Smooth muscle cell (in vitro differentiated cells): ENCODE data around the gene DEFB115. TPM values are rescaled to one million over a fixed set of nuclear protein-coding genes. Genes with fewer than 3 reads are reported as not detected.

Experiments used
- DNase-seq: peaks from one replicate; lab custom pipeline; 2025; ENCODE audit not compliant: unreplicated experiment; lab: John Stamatoyannopoulos, UW
- H2AFZ ChIP-seq: fragments of 200-600 bp; sonication (generic); 2 replicates; pipeline ENCODE4 v1.6.0; 2016; ENCODE audit warnings: antibody characterized with exemption, low read depth, mild to moderate bottlenecking
- H3F3A ChIP-seq: fragments of 200-600 bp; sonication (generic); 2 replicates; pipeline ENCODE4 v1.6.0; 2017; ENCODE audit warnings: antibody characterized with exemption, low read depth
- H3K27ac ChIP-seq: fragments of 200-600 bp; sonication (generic); 2 replicates; pipeline ENCODE4 v1.5.1; 2016; ENCODE audit warnings: low read depth, mild to moderate bottlenecking
- H3K27me3 ChIP-seq: fragments of 200-600 bp; sonication (generic); 2 replicates; pipeline ENCODE4 v1.6.1; 2016; ENCODE audit warnings: low read depth, mild to moderate bottlenecking
- H3K36me3 ChIP-seq: fragments of 200-600 bp; sonication (generic); 2 replicates; pipeline ENCODE4 v1.5.1; 2016; ENCODE audit warnings: low read depth
- H3K4me1 ChIP-seq: fragments of 200-600 bp; sonication (generic); 2 replicates; pipeline ENCODE4 v1.5.1; 2016; ENCODE audit warnings: low read depth
- H3K4me2 ChIP-seq: fragments of 200-600 bp; sonication (generic); 2 replicates; pipeline ENCODE4 v1.6.0; 2016; ENCODE audit warnings: mild to moderate bottlenecking
- H3K4me3 ChIP-seq: fragments of 200-600 bp; sonication (generic); 2 replicates; pipeline ENCODE4 v1.5.1; 2016; ENCODE audit warnings: mild to moderate bottlenecking
- H3K79me2 ChIP-seq: fragments of 200-600 bp; sonication (generic); 2 replicates; pipeline ENCODE4 v1.6.0; 2016; ENCODE audit warnings: low read depth, mild to moderate bottlenecking
- H3K9ac ChIP-seq: fragments of 200-600 bp; sonication (generic); 2 replicates; pipeline ENCODE4 v1.6.0; 2016; ENCODE audit warnings: low read depth
- H3K9me3 ChIP-seq: fragments of 200-600 bp; sonication (generic); replicated peaks from 2 replicates; pipeline ENCODE4 v1.5.1; 2016; ENCODE audit warnings: low read depth
- H4K20me1 ChIP-seq: fragments of 200-600 bp; sonication (generic); 2 replicates; pipeline ENCODE4 v1.6.0; 2016; ENCODE audit warnings: low read depth
- WGBS: methylation state at CpG from one replicate; pipeline ENCODE4 v1.1.7; 2016; ENCODE audit warnings: low lambda C conversion rate; 5-methylcytosine and 5-hydroxymethylcytosine counted together
- polyA plus RNA-seq: library from polyadenylated mRNA; unstranded; fragments of >200 nt; fragmentation: Nextera tagmentation; extraction: Ambion mirVana; gene quantifications from 2 replicates; pipeline ENCODE4 v1.2.1, GENCODE V29; 2016
- total RNA-seq: library from RNA; depleted of rRNA; stranded (reverse); fragments of >200 nt; gene quantifications from 2 replicates; pipeline ENCODE4 v1.2.3, GENCODE V29; 2014
- TF ChIP-seq, protein P1 (sequence below): fragments of 200-600 bp; sonication (generic); IDR thresholded peaks from 2 replicates; pipeline ENCODE4 v1.5.1; 2017; ENCODE audit warnings: borderline replicate concordance, mild to moderate bottlenecking, antibody characterized with exemption; ENCODE audit not compliant: insufficient read depth, poor library complexity, severe bottlenecking

The DEFB115 gene
- total and polyA plus RNA-seq, 2 experiments from 2014 or later = not detected

DNA sequence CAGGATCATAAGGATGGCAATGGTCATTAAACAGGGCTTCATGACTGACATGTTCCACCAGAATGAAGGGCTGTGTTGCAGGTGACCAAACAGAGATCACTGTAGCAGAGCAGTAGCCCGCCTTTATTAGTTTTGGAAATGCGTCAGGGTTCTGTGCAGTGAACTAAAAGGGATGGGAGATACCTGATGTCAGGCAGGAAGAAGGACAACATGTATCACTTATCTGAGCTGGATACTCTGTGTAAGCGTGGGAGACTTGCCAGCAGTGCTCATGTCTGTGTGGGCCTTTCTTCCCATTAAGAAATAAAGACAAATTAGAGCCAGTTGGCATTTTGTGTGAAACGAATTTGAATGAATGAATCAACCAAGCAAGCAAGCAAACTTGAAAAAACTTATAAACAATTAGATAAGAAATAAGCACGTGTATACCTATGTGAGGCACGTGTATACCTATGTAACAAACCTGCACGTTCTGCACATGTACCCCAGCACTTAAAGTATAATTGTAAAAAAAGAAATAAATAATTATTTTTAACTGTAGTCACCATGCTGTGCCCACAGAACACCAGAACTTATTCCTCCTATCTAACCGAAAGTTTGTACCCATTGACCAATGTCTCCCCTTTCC lies 51.2 kb downstream of the DEFB115 start, which contains the start of gene DEFB116:
Gene DEFB116, minus strand, starts transcription at position 51 of the 628 bp plus-strand sequence. Its CDS starts 0 bp downstream, at position 51.
- DNase-seq = no peak
- WGBS = 47% methylated on average over 8 of the region's 8 CpGs
- no peak within 1 kb of the TSS for H3K4me2 ChIP-seq
- H4K20me1 ChIP-seq = no peaks in the 10 kb centered on the region
- H3K9ac ChIP-seq = no peak within 1 kb of the TSS
- H3F3A ChIP-seq = no peaks in the 10 kb centered on the region
- TF ChIP-seq, protein P1, sequence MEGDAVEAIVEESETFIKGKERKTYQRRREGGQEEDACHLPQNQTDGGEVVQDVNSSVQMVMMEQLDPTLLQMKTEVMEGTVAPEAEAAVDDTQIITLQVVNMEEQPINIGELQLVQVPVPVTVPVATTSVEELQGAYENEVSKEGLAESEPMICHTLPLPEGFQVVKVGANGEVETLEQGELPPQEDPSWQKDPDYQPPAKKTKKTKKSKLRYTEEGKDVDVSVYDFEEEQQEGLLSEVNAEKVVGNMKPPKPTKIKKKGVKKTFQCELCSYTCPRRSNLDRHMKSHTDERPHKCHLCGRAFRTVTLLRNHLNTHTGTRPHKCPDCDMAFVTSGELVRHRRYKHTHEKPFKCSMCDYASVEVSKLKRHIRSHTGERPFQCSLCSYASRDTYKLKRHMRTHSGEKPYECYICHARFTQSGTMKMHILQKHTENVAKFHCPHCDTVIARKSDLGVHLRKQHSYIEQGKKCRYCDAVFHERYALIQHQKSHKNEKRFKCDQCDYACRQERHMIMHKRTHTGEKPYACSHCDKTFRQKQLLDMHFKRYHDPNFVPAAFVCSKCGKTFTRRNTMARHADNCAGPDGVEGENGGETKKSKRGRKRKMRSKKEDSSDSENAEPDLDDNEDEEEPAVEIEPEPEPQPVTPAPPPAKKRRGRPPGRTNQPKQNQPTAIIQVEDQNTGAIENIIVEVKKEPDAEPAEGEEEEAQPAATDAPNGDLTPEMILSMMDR = no peak
- no peak within 1 kb of the TSS for H3K27ac ChIP-seq
- H3K79me2 ChIP-seq = no peaks in the 10 kb centered on the region
- no peak within 1 kb of the TSS for H3K4me3 ChIP-seq
- no peak within 1 kb of the TSS for H2AFZ ChIP-seq
- H3K36me3 ChIP-seq = no peaks in the 10 kb centered on the region
- peaks cover 31% of the 10 kb centered on the region for H3K9me3 ChIP-seq
- H3K27me3 ChIP-seq = no peaks in the 10 kb centered on the region
- no peaks in the 10 kb centered on the region for H3K4me1 ChIP-seq

Other genes starting within 250 kb of the DEFB115 start
- not detected in 2 replicates for gene DEFB116, start 50.9 kb downstream of the DEFB115 start, total RNA-seq
- not detected in 2 replicates for gene DEFB116, start 50.9 kb downstream of the DEFB115 start, polyA plus RNA-seq
- gene DEFB118, start 110.9 kb downstream of the DEFB115 start, total RNA-seq = not detected in 2 replicates
- not detected in 2 replicates for gene DEFB118, start 110.9 kb downstream of the DEFB115 start, polyA plus RNA-seq
- not detected in 2 replicates for gene DEFB119, start 132.9 kb downstream of the DEFB115 start, total RNA-seq
- gene DEFB119, start 132.9 kb downstream of the DEFB115 start, polyA plus RNA-seq = not detected in 2 replicates
- gene DEFB121, start 148.6 kb downstream of the DEFB115 start, total RNA-seq = not detected in 2 replicates
- gene DEFB121, start 148.6 kb downstream of the DEFB115 start, polyA plus RNA-seq = not detected in 2 replicates
- gene DEFB123, start 183.0 kb downstream of the DEFB115 start, total RNA-seq = not detected in 2 replicates
- not detected in 2 replicates for gene DEFB123, start 183.0 kb downstream of the DEFB115 start, polyA plus RNA-seq
- not detected in 2 replicates for gene DEFB124, start 217.5 kb downstream of the DEFB115 start, total RNA-seq
- not detected in 2 replicates for gene DEFB124, start 217.5 kb downstream of the DEFB115 start, polyA plus RNA-seq
- gene REM1, start 217.6 kb downstream of the DEFB115 start, total RNA-seq = 0.85 TPM in 1 of 2 replicates, not detected in the other
- 1.1 and 1.4 TPM in 2 replicates for gene REM1, start 217.6 kb downstream of the DEFB115 start, polyA plus RNA-seq